Measurements from ENCODE around the gene ATP11A.

DNA sequence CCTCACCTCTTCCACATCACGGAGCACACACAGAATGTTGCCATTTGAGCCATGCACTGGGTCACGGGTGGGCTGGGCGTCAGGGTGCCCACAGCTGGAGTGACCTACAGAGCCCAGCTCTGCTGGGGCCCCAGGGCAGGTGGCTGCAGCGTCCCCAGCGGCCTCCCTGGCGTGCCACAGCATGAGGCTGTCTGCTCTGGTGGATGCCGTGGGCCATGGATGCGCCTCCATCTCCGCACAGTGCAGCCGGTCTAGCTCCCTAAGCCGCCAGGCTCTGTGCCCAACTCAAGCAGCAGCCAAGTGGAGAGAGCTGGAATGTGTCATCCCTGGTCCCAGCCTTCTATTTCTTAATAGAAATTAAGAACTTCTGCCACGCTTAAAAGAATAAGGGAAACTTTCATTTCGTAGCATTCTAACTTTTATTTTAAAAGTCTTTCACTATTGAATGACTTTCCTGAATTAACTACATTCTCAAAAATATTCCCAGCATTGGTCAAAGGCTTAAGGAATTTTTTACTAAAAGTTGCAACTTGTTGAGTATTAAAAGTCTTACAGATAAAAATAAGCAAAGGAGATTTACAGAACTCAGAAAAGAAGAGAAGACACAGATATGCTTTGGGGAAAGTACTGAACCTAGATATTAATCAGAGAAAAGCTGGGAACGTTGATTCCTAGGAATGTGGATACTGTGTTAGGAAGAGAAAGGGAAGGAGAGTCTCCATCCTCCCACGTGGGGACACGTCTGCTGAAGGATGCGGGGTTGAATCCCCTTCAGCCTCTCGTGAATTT lies 59.3 kb downstream of the ATP11A start:
- TF ChIP-seq GATA2 (IDR thresholded peaks at IDR 0.05; ENCODE audit: low read depth, low read length) (no peak), GATA3 (IDR thresholded peaks at IDR 0.05; ENCODE audit: low read depth, low read length) (no peak)
